Measurements from ENCODE around the gene UPP1.
A peak's percentile ranks its signal among the peaks of the same experiment; 100 is the strongest.
"Not testable (repeated sequence)": the region's sequence is repeated elsewhere in the genome, so short reads cannot be mapped to it uniquely, and the experiment has no call there.

UPP1 gene

DNA sequence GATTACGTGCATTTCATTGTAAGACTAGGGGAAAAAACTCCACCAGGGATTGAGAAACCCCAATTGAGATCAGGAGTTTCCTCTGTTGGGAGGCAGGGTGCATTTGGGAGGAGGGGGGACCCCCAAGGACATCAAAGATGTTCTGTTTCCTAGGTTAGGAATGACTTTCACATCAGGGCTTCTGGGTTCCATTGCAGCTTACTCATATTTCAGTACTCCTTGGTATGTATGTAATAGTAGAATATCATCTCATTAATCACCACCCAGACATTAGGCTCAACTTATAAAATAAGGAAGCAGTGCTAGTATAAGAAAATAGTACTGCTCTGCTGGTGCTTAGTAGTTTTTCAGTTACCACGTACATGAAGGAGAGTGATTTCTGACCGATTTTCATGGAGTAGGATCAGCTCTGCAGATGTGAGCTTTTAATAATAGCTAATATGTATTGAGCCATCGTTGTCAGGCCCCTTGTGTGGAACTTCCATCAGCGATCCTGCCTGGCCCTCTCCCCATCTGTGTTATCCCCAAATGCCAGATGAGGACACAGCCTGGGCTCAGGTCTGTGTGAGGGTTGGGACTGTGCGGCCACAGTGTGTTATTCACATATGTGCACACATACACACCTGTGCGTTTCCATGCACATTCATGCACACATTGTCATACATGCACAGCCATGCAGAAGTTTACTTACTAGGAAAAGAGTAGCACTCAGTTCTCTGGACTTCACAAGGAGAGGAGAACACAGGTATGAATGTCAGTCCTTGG is 23.5 kb downstream of the UPP1 start:
- no peak for FAIRE-seq

DNA sequence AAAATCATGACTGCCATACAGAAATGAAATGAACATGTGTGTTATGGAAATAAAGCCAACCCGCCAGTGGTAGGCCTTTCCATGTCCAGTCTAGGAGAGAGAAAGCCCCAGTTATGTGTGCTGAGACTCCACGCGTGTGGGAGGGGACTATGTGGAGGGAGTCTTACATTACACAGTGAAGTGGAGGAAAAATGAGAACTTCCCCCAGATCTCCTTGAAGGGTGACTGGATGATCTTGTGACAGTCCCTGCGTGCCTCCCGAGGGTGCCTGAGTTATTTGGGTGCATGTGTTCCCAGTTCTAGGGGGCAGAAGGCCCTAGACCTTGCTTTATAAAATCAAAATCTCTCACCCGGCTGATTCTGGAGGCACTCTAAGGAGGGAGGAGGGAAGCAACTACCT is 24.2 kb downstream of the UPP1 start:
- no peak for FAIRE-seq

DNA sequence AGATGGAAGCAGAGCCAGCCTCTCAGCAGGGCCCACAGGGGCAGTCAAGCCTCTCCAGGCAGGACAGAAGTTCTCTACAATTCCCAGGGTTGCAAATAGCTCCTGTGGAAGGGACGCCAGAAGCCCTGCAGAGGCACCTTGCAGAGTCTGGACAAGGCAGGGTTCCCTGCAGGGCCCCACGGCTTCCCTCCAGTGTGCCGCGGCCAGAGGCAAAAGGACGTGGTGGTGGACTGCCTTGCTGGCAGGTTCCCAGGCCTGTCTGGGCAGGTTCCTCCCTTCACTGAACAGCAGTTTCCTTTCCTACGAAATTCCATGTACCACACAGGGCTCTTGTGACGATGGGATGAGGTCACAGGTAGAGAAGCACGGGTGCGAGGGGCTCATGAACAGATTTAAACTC is 25.1 kb downstream of the UPP1 start:
- no peak for FAIRE-seq

DNA sequence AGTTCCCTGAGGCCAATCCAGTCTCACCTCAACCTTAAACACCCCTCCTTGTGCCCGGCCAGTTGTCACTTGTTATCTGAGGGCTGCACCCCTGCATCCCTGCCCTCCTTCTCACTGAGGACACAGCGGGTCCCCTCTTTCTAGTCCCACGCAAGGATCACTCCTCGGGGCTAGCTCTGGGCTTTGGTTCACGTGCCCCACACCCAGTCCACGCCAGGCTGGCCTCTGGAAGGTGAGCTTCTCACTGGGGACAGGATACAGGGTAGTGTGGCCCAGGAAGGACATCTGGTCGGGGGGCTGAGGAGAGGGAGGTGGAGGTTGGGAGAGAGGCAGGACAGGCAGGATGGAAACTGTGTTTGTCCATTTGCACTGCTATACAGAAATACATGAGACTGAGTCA is 25.5 kb downstream of the UPP1 start:
- no peak for FAIRE-seq

DNA sequence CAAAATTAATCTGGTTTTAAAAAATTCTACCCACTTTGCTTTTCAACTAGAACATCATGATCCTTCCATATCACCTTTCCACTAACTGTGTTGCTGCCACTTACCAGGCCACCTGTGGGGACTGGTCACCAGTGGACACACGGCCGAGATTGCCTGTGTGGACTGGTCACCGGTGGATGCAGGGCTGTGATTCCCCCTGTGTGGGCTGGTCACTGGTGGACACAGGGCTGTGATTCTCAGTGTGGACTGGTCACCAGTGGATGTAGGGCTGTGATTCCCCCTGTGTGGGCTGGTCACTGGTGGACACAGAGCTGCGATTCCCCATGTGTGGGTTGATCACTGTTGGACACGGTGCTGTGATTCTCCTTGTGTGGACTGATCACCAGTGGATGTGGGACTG is 27.0 kb downstream of the UPP1 start:
- no peak for FAIRE-seq

DNA sequence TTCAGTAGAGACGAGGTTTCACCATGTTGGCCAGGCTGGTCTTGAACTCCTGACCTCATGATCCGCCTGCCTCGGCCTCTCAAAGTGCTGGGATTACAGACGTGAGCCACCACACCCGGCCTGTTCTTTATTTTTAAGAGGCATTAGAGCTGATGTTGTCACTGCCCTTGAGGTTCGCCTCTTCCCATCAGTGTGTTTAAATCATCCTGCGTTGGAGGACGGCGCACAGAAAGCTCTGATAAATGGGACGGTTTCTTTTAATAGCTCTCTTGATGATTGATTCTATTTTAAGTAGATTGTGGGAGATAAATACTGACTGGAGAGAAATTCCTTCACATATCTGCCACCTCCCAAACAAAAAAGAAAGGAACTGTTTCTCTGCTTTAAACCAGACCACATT is 29.0 kb downstream of the UPP1 start:
- no peak for FAIRE-seq

DNA sequence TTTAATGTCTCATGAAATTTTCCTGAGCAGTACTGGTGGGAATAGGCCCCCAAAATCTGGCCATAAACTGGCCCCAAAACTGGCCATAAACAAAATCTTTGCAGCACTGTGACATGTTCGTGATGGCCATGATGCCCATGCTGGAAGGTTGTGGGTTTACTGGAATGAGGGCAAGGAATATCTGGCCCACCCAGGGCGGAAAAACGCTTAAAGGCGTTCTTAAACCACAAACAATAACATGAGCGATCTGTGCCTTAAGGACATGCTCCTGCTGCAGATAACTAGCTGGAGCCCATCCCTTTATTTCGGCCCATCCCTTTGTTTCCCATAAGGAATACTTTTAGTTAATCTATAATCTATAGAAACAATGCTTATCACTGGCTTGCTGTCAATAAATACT is 31.5 kb downstream of the UPP1 start:
- FAIRE-seq = not testable (repeated sequence)

DNA sequence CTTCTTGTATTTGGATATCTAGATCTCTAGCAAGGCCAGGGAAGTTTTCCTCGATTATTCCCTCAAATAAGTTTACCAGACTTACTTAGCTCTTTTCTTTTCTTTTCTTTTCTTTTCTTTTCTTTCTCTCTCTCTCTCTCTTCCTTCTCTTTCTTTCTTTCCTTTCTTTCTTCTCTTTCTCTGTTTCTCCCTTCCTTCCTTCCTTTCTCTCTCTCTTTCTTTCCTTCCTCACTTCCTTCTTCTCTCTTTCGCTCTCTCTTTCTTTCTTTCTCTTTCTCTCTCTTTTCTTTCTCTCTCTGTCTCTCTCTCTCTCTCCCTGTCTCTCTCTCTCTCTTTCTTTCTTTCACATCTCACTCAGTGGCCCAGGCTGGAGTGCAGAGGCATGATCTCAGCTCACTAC is 37.0 kb downstream of the UPP1 start:
- FAIRE-seq = no peak

DNA sequence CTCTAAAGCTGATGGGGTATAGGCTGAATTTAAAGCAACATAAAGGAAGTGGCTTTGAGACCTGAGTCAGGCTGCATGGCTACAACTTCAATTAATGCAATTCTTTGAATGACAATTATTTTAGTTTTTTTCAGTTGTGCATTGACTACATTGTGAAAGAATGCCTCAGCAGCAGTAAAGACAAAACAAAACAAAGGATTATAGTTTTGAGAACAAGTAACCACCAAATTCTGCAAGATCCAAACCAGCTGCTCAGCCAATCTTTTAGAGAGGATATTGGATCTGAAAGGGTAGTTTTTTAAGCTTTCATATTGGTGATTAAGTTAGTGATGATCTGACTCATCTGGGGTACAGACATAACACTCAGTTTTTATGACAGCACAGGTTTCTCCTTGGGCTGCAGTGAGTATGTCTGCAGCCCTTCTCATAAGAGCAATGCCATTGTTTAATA is 41.6 kb downstream of the UPP1 start:
- FAIRE-seq = peak; percentile 62

DNA sequence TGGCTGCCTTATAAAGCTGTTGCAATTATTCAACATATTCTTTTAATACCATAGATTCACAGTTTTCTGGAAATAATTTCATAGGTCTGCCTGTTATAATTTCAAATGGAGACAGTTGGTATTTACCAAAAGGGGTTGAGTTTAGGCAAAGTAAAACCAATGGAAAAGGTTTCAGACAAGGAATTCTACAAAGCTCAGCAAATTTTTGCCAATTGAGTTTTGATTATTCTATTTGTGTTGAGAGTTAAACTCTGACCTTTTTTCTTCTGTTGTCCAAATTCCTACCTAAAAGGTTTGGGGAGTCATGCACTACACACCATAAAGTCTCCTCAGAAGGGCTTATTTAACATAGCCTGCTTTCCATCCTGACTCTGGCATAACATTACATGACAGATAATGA is 43.7 kb downstream of the UPP1 start:
- peak; percentile 64 for FAIRE-seq

DNA sequence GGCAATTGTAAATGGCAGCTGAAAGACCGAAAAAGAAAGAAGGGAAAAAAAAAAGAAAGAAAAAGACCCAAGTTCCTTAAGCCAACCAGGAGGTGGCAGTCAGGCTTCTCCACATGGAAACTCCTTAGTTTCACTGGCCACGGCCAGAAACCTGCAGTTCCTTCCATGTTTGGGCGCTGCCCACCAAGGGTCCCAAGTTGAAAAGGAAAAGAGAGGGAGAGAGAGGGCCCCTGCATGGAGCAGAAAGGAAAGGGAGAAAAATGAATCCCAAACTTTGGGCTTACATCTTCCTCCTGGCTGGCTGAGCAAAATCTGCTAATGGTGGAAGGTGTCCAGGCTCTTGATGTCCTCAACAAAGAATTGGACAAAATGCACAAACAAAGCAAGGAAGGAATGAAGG is 50.4 kb downstream of the UPP1 start:
- FAIRE-seq = no peak

DNA sequence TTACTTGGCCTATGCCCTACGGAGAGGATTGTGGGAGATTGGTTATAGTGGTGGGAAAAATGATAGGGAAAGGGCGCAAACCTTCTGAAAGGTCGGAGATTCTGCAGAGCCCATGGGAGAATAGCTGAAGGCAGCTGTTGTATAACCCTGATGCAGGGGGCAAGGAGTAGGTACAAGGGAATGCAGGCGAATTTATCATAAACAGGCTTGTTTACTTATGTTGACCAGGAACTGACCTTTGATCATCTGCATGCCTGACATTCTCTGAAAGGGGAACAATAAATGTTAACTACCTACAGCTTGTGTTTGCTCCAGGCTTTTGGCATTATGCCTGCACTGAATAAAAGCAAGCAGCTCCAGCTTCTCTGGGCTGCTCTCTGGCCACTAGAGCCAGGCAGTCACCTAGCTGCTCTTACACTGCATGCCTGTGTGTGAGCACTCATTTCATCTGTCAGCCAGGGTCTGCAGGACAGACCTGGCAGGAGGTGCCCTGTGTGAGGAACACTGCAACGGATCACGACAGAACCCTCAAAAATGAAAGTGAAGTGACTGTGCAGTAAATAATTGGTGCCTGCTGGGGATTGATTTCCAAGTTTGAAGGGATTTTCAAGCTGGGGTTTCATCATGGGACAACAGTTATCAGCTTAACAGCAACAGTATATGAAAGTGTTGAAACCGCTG is 51.1 kb downstream of the UPP1 start:
- FAIRE-seq = peak; percentile 90

DNA sequence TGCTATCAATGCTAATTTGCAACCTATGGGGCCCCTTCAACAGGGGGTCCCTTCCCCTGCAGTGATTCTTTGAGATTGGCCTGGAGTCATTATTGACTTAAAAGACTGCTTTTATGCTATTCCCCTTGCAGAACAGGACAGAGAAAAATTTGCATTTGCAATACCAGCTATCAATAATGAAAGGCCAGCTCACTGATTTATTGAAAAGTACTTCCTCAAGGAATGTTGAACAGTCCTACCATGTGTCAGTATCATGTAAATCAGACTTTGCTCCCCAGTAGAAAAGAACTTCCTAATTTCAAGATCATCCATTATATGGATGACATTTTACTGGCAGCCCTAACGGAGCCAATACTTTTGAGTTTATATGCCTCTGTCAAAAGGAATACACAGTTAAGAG is 52.5 kb downstream of the UPP1 start:
- no peak for FAIRE-seq

DNA sequence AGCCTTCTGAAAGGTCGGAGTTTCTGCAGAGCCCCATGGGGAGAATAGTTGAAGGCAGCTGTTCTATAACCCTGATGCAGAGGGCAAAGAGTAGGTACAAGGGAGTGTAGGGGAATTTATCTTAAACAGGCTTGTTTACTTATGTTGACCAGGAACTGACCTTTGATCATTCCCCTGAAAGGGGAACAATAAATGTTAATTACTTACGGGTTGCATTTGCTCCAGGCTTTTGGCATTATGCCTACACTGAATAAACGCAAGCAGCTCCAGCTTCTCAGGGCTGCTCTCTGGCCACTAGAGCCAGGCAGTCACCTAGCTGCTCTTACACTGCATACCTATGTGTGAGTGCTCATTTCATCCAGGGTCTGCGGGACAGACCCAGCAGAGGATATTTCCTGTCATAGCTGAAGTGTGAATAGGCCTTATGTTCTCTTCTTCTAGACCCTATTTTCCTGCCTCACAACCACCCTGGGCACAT is 55.3 kb downstream of the UPP1 start:
- FAIRE-seq = peak; percentile 86

DNA sequence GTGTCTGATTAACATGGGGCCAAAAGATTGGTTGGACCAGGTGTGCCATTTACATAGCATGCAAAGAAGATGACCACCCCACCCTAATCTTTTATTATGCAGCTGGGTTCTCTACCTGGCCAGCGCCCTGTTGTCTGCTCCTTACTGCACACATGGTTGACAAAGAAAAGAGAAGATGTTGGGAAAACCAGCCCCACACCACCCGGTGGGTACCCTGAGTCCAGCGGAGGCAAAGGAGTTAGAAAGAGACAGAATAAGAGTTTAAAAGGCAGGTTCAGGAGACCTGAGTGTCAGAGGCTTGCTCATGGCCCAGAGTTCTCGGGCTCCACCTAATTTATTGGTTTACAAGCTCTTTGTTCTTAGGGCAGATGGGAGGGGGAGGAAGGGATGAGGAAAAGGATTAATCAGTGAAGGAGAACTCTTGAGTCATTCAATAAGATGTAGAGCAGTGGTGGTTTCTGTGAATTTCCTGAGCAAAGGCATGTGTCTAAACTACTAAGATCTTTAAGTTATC is 58.1 kb downstream of the UPP1 start:
- no peak for FAIRE-seq

DNA sequence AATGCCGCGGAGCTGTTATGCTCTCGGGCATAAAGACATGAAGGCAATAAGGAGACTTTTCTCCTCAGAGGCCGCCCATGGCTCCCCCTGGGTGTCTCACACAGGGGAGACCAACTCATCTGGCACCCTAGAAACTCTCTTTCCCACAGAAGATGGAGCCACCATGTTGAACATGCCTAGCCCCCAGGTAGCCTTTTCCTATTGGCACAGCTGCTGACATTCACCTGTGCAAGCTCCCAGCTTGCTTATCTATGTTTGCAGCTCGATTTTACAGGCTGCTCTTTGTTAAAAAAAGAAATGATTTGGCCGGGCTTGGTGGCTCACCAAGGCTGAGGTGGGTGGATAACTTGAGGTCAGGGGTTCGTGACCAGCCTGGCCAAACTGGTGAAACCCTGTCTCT is 58.6 kb downstream of the UPP1 start:
- FAIRE-seq = not testable (repeated sequence)

DNA sequence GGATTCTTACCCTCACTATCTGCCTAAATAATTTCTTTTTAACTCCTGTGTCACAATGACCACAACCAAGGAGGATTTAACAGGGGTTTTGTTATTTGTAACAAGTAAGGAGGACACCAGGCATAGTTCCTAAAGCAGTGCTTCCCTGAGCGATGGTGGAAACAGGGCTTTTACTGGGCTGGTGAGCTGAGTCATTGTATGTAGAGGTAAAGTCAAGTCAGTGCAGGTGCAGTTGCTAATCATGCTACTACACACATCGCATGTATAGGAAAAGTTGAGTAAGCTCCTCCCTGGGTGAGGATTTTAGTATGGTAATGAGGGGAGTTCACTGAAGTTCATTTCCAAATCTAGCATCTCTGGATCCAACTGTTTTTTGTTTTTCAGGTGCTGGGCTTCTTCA is 59.2 kb downstream of the UPP1 start:
- no peak for FAIRE-seq

DNA sequence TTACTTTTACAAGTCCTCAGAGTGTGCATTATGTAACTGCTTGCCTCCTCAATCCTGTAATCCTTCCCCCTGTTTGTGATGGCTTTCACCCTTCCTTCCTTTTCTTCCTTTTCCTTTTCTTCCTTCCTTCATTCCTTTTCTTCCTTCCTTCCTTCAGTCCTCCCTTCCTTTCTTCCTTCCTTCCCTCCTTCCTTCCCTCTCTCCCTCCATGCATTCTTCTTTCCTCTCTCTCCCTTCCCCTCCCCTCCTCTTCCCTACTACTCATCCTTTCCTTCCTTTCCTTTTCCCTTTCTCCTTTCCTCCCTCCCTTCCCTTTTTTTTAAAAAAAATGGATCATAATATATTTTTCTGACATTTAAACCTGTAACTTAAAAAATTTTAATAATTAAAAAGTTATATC is 60.0 kb downstream of the UPP1 start:
- FAIRE-seq = no peak

DNA sequence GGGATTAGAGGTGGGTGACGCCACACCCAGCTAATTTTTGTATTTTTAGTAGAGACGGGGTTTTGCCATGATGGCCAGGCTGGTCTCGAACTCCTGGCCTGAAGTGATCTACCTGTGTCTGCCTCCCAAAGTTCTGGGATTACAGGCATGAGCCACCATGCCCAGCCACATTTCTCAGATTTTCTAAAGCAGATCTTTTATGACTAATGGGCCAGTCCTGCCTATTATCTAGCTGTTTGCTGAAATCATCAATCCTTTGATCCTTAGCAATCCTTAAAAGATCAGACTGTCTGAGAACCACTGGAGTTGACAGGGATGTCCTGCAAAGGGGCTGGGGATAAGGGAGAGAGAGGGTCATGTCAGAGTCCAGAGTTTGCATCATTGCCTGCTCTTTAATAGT is 61.0 kb downstream of the UPP1 start:
- FAIRE-seq = no peak

DNA sequence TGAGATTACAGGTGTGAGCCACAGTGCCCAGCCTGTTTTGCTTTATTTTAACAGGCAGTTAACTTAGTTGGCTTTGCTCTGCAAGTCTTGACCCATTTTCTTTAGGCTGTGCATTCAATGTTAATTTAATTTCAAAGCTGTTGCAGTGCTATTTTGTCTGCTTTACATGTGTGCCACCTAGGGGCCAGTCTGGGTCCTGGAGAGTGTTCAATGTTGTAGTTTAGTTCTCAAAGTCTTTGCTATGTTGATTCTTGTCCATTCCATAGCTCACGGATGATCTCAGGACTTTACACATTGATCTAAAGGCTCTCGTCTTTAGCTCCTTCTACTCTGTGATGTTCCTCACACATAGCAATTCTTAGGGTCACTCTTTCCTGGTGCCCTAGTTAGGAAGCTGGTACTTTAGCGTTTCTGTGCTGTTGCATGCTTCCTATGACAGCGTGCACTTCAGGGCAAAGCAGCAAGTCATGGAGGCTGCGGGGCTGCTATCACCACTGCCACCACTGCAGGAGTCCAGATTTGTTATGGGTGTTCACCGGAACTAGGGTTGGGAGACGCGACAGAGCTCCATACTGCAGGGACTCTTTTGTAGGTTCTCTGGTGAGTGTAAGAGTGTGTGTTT is 65.8 kb downstream of the UPP1 start:
- FAIRE-seq = no peak

Data from endometrium (tissue), 2 donors.